Activated CD4-positive, alpha-beta memory T cell treated with anti-CD3 and anti-CD28 coated beads, Interleukin-2, amount 10 ng/mL, durations not matched to agents 7 days and 5 days (primary cell): ENCODE results near the gene TMEM52B. TPM values are rescaled to one million over a fixed set of nuclear protein-coding genes. Genes with fewer than 3 reads are reported as not detected.

Experiments used
- CTCF ChIA-PET: fragments of 350-600 bp; sonication (Branson Sonifier 250); formaldehyde crosslinking; loops from one replicate; lab custom pipeline; 2021; ENCODE audit warnings: antibody characterized with exemption, inconsistent platforms; lab: Charles Lee
- POLR2A ChIA-PET: fragments of 350-600 bp; sonication (Branson Sonifier 250); formaldehyde crosslinking; loops from one replicate; lab custom pipeline; 2021; ENCODE audit warnings: antibody characterized with exemption; lab: Charles Lee
- DNase-seq: peaks from one replicate; pipeline ENCODE4 v3.0.0-alpha.2; 2020
- H3K27ac Mint-ChIP-seq: one replicate; pipeline ENCODE4 v1.8.0; 2021; ENCODE audit warnings: mild to moderate bottlenecking, mixed read lengths
- H3K27me3 Mint-ChIP-seq: one replicate; pipeline ENCODE4 v1.8.0; 2021; ENCODE audit warnings: mixed read lengths
- H3K36me3 Mint-ChIP-seq: one replicate; pipeline ENCODE4 v1.8.0; 2021; ENCODE audit warnings: low read depth, mixed read lengths
- H3K4me1 Mint-ChIP-seq: one replicate; pipeline ENCODE4 v1.8.0; 2021; ENCODE audit warnings: mixed read lengths
- H3K4me3 Mint-ChIP-seq: one replicate; pipeline ENCODE4 v1.8.0; 2021; ENCODE audit warnings: mild to moderate bottlenecking, mixed read lengths
- H3K9me3 Mint-ChIP-seq: one replicate; pipeline ENCODE4 v1.8.0; 2021; ENCODE audit warnings: mixed read lengths
- total RNA-seq, 2 experiments: library from RNA; stranded (reverse); gene quantifications; one replicate each; pipeline ENCODE4 v1.2.3, GENCODE V29; 2021

TMEM52B gene
- total RNA-seq, 2 experiments from 2014 or later, result not detected

DNA sequence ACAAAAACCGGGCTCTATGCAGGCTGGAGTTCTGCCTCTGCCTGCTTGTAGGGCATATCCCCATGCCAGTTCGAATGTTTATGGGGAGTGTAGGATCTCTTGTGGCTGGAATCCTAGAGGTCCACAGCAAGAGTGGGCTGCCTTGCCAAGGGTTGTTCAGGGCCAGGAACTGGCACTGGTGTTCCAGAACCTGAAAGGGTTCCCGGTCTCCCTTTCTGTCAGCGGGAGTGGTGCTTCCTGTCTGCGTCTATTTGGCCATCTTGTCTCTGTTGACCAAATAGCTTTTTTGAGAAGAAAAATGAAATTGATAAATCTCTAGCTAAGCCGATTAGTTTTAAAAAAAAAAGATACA, 24.7 kb upstream of the TMEM52B start:
- no peak for DNase-seq
- Mint-ChIP-seq H3K9me3 (no peaks in the 10 kb centered on the region), H3K4me3 (peak overlapping the region; percentile 76), H3K27me3 (peaks cover 45% of the 10 kb centered on the region), H3K4me1 (peaks cover 12% of the 10 kb centered on the region), H3K36me3 (no peaks in the 10 kb centered on the region), H3K27ac (no peak overlapping the region)
- ChIA-PET CTCF (interaction anchor here (1.1 to 2.5 kb wide), 4 partner anchors 36 to 408 kb away, joined by 3 to 13 read pairs (median 8); partner anchors contain the start of gene GABARAPL1), POLR2A (no interaction called here)

DNA sequence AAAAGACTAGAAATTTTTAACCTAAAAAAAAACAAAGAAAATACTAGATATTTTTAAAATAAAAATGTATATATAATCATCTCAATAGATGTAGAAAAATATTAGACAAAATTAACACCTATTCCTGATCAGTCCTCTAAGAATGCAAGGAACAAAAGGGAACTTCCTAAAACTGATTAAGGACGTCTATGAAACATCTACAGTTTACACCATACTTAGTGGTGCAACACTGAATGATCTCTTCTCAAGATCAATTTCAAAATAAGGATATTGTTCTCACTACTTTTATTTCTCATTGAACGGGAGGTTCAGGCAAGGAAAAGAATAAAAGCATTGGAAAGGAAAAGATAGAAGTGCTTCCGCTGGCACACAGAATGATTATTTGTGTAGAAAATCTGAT, 22.9 kb upstream of the TMEM52B start:
- DNase-seq, result no peak
- Mint-ChIP-seq H3K9me3 (no peaks in the 10 kb centered on the region), H3K36me3 (no peaks in the 10 kb centered on the region), H3K4me1 (peaks cover 12% of the 10 kb centered on the region), H3K4me3 (no peak overlapping the region), H3K27me3 (peaks cover 47% of the 10 kb centered on the region), H3K27ac (no peak overlapping the region)
- POLR2A ChIA-PET, result no interaction called here
- CTCF ChIA-PET, result no interaction called here

DNA sequence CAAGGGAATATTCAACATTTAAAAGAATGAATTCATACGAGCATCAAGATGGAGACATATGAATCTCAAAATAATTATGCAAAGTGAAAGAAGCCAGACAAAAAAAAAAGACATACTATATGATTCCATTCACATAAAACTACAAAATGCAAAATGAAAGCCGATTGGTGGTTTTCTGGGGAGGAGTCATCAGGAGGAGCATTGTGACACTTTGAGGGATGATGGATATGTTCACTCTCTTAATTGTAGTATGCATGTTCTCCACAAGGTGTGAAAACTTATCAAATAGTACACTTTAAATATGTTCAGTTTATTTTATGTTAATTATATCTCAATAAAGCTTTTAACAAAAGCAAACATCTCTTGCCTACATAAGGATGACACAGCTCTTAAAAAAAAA, 20.4 kb upstream of the TMEM52B start:
- Mint-ChIP-seq H3K4me1 (peaks cover 7% of the 10 kb centered on the region), H3K27me3 (peaks cover 47% of the 10 kb centered on the region), H3K36me3 (no peaks in the 10 kb centered on the region), H3K9me3 (no peaks in the 10 kb centered on the region), H3K27ac (no peak overlapping the region), H3K4me3 (no peak overlapping the region)
- POLR2A ChIA-PET, result no interaction called here
- no peak for DNase-seq
- CTCF ChIA-PET, result interaction anchor here (0.5 kb wide), 1 partner anchor 51 kb away, joined by 3 read pairs; no protein-coding TSS in a partner anchor

- Mint-ChIP-seq H3K9me3 (no peaks in the 10 kb centered on the region), H3K27me3 (peaks cover 39% of the 10 kb centered on the region), H3K36me3 (no peaks in the 10 kb centered on the region), H3K27ac (no peak overlapping the region), H3K4me1 (no peaks in the 10 kb centered on the region), H3K4me3 (no peak overlapping the region)
- POLR2A ChIA-PET, result no interaction called here
- no peak for DNase-seq
- CTCF ChIA-PET, result no interaction called here
Measured at GRCh38 chr12:10159280-10159679, 19.6 kb upstream of the TMEM52B start.

GRCh38 chr12:10160617-10161385, 18.0 kb upstream of the TMEM52B start:
- Mint-ChIP-seq H3K27me3 (peaks cover 34% of the 10 kb centered on the region), H3K9me3 (no peaks in the 10 kb centered on the region), H3K27ac (no peak overlapping the region), H3K36me3 (no peaks in the 10 kb centered on the region), H3K4me1 (no peaks in the 10 kb centered on the region), H3K4me3 (no peak overlapping the region)
- no peak for DNase-seq
- CTCF ChIA-PET, result interaction anchor here (3.5 kb wide), 1 partner anchor 8 kb away, joined by 16 read pairs; no protein-coding TSS in a partner anchor
- POLR2A ChIA-PET, result no interaction called here

DNA sequence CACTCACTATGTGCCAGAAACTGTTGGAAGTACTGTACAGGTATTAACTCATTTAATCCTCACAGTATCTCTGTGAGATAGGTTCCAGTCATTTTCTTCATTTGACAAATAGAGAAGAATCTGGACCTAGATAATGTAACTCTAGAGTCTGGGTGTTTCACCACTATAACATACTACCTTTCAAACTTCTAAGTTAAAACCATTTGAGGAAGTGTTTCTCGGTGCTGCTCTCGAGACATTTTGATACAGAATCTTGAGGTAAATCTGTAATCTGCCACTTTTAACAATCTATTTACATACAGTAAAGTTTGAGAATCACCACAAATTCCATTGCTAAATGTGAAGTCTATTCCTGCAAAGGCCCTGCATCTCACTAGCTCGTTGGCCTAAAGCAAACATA, 15.7 kb upstream of the TMEM52B start:
- no peaks in the 10 kb centered on the region for H3K9me3 Mint-ChIP-seq
- no peaks in the 10 kb centered on the region for H3K4me1 Mint-ChIP-seq
- H3K4me3 Mint-ChIP-seq, result no peak overlapping the region
- H3K27ac Mint-ChIP-seq, result no peak overlapping the region
- no peak for DNase-seq
- ChIA-PET CTCF (interaction anchor here (3.5 kb wide), 1 partner anchor 11 kb away, joined by 16 read pairs; no protein-coding TSS in a partner anchor), POLR2A (interaction anchor here (0.7 kb wide), 1 partner anchor 826 kb away, joined by 3 read pairs; no protein-coding TSS in a partner anchor)
- H3K27me3 Mint-ChIP-seq, result peaks cover 31% of the 10 kb centered on the region
- no peaks in the 10 kb centered on the region for H3K36me3 Mint-ChIP-seq

- H3K36me3 Mint-ChIP-seq, result no peaks in the 10 kb centered on the region
- DNase-seq, result no peak
- POLR2A ChIA-PET, result no interaction called here
- H3K9me3 Mint-ChIP-seq, result no peaks in the 10 kb centered on the region
- H3K27ac Mint-ChIP-seq, result no peak overlapping the region
- peaks cover 22% of the 10 kb centered on the region for H3K27me3 Mint-ChIP-seq
- H3K4me1 Mint-ChIP-seq, result no peaks in the 10 kb centered on the region
- CTCF ChIA-PET, result no interaction called here
- H3K4me3 Mint-ChIP-seq, result no peak overlapping the region
Measured at GRCh38 chr12:10165421-10165820, 13.4 kb upstream of the TMEM52B start.

DNA sequence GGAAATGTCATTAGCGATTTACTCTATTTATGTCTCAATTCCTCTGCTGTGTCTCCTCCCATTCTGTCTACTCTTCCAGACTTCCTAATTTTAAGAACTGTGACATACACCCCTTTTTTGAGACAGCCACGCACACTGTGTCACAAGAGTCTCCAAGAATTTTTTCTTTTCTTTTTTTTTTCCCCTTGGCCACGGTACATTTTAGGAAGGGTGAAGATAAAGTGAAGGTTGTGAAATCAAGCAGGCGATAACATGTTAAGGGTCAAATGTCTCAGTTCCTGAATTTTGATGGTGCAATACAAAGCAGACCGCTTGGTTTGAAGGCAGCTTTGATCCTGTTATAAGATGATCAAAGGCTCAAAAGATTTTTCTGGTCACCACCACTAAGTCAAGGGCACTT, 11.2 kb upstream of the TMEM52B start:
- H3K27ac Mint-ChIP-seq, result no peak overlapping the region
- no peak overlapping the region for H3K4me3 Mint-ChIP-seq
- CTCF ChIA-PET, result no interaction called here
- no peaks in the 10 kb centered on the region for H3K36me3 Mint-ChIP-seq
- no peaks in the 10 kb centered on the region for H3K9me3 Mint-ChIP-seq
- no peak for DNase-seq
- peaks cover 25% of the 10 kb centered on the region for H3K27me3 Mint-ChIP-seq
- POLR2A ChIA-PET, result no interaction called here
- H3K4me1 Mint-ChIP-seq, result no peaks in the 10 kb centered on the region

DNA sequence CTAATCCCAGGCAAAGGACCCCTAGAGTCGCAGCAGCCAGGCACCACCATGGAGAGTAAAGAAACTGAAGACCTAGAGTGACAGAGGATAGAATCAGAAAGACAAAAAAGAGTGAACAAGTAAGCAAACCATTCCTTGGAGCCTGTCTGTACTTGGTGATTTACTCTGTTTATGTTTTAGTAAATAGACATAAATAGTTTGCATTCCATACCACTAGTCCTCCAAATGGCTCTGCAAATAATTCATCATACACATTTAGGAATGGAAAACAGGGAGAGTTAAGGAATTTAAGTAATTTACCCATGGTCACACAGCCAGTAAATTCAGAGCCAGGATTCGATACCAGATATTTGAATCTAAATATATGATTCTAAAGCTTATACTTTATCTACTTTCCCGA, 9.7 kb upstream of the TMEM52B start:
- no peaks in the 10 kb centered on the region for H3K4me1 Mint-ChIP-seq
- H3K27ac Mint-ChIP-seq, result no peak overlapping the region
- CTCF ChIA-PET, result interaction anchor here (1.4 kb wide), 1 partner anchor 16 kb away, joined by 6 read pairs; no protein-coding TSS in a partner anchor
- peaks cover 29% of the 10 kb centered on the region for H3K27me3 Mint-ChIP-seq
- H3K4me3 Mint-ChIP-seq, result no peak overlapping the region
- POLR2A ChIA-PET, result no interaction called here
- no peaks in the 10 kb centered on the region for H3K36me3 Mint-ChIP-seq
- H3K9me3 Mint-ChIP-seq, result no peaks in the 10 kb centered on the region
- no peak for DNase-seq

GRCh38 chr12:10170216-10170615, 8.6 kb upstream of the TMEM52B start:
- Mint-ChIP-seq H3K27ac (no peak overlapping the region), H3K36me3 (no peaks in the 10 kb centered on the region), H3K9me3 (no peaks in the 10 kb centered on the region), H3K4me3 (no peak overlapping the region), H3K4me1 (no peaks in the 10 kb centered on the region), H3K27me3 (peaks cover 33% of the 10 kb centered on the region)
- DNase-seq, result no peak
- CTCF ChIA-PET, result interaction anchor here (1.4 to 2.8 kb wide), 2 partner anchors 17 to 18 kb away, joined by 6 to 10 read pairs; no protein-coding TSS in a partner anchor
- POLR2A ChIA-PET, result no interaction called here

DNA sequence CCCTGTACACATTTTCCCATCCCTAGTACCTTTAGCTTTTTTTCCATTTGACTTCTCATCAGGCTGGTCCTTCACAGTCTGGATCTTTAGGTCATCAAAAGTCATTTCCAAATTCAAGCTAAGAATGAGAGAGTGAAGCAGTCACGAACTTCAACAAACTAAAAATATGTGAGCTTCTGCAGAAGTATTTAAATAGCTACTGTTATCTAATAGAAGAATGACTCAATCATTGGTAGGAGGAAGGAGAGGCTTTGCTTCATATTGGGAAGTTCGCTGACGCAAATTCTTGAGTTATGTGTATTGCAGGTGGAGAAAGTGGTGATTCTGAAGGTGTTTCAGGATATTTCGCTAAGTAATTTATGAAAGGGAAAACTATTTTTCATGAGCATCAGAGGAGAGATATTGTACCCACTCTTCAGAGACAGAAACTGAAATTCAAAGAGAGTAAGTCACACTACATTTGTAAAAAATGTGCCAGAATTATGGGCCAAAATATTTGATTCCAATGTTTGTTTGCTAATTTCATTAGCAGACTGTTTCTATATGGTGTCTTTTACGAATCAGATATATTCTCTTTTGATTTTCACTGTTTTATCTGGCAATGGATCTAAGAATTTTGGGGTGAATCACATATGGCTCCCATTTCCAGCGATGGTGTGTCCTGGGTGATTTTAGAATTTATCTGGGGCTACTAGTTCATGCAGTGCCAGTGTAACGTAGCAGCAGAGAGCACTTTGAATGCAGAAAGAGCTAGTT, 6.7 kb upstream of the TMEM52B start, which contains the start of gene OLR1:
OLR1 (minus strand) TSS at position 160 of the 756 bp plus-strand sequence; CDS start at position 105, 55 bp downstream.
- POLR2A ChIA-PET, result no interaction called here
- Mint-ChIP-seq H3K4me1 (no peaks in the 10 kb centered on the region), H3K27ac (no peak within 1 kb of the TSS), H3K4me3 (no peak within 1 kb of the TSS), H3K9me3 (no peaks in the 10 kb centered on the region), H3K36me3 (no peaks in the 10 kb centered on the region), H3K27me3 (peaks cover 36% of the 10 kb centered on the region)
- CTCF ChIA-PET, result interaction anchor here (0.6 to 2.8 kb wide), 2 partner anchors 19 to 20 kb away, joined by 3 to 10 read pairs; no protein-coding TSS in a partner anchor
- DNase-seq, result no peak

DNA sequence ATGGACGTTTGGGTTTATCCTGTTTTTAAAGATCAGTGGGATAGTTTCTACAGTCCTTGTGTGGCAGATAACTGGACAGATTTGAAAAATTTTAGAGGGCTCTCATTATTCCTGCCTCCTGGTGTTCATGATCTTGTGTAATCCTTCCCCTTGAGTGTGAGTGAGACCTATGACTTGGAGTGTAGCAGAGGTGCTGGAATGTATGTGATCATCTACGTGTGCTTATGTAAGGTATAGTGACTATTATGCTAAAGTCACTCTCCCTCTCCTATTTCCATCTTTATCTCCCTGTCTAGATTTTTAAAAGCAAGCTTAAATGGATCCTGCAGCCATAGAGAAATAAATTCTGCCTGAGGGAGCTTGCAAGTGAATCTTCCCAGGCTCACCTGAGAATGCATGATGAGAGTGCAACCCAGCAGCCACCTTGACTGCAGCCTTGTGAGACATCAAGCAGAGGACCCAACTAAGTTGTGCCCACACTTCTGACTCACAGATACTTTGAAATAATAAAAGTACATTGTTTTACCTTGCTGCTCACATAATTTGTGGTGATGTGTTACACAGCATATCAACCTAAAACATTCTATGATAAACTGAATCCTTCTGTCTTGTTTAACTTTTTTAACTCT, 3.7 kb upstream of the TMEM52B start:
- Mint-ChIP-seq H3K27ac (no peak overlapping the region), H3K4me1 (no peaks in the 10 kb centered on the region), H3K4me3 (no peak overlapping the region), H3K9me3 (no peaks in the 10 kb centered on the region), H3K36me3 (no peaks in the 10 kb centered on the region), H3K27me3 (peaks cover 38% of the 10 kb centered on the region)
- no peak for DNase-seq
- CTCF ChIA-PET, result no interaction called here
- POLR2A ChIA-PET, result no interaction called here
